Glutamatergic neuron (in vitro differentiated cells): ENCODE measurements around the gene AMH. TPM values are rescaled to one million over a fixed set of nuclear protein-coding genes. Genes with fewer than 3 reads are reported as not detected.
A peak's percentile ranks its signal among the peaks of the same experiment; 100 is the strongest.

Source experiments
- DNase-seq: peaks from one replicate; pipeline ENCODE4 v3.0.0; 2022
- H3K27ac Mint-ChIP-seq: one replicate; pipeline ENCODE4 v1.8.0; 2020; ENCODE audit warnings: mild to moderate bottlenecking, mixed read lengths, inconsistent platforms; ENCODE audit not compliant: unreplicated experiment
- H3K27me3 Mint-ChIP-seq: one replicate; pipeline ENCODE4 v1.8.0; 2020; ENCODE audit warnings: mild to moderate bottlenecking, moderate library complexity, mixed read lengths, inconsistent platforms; ENCODE audit not compliant: unreplicated experiment
- H3K36me3 Mint-ChIP-seq: one replicate; pipeline ENCODE4 v1.8.0; 2020; ENCODE audit warnings: mild to moderate bottlenecking, mixed read lengths, inconsistent platforms; ENCODE audit not compliant: unreplicated experiment
- H3K4me1 Mint-ChIP-seq: one replicate; pipeline ENCODE4 v1.8.0; 2020; ENCODE audit warnings: mild to moderate bottlenecking, low read depth, mixed read lengths, inconsistent platforms; ENCODE audit not compliant: unreplicated experiment
- H3K4me3 Mint-ChIP-seq: one replicate; pipeline ENCODE4 v1.8.0; 2020; ENCODE audit warnings: mild to moderate bottlenecking, mixed read lengths, inconsistent platforms; ENCODE audit not compliant: unreplicated experiment
- H3K9me3 Mint-ChIP-seq: one replicate; pipeline ENCODE4 v1.8.0; 2020; ENCODE audit warnings: mild to moderate bottlenecking, moderate library complexity, mixed read lengths, inconsistent platforms; ENCODE audit not compliant: unreplicated experiment
- total RNA-seq: library from RNA; stranded (reverse); fragmentation: NEBNext Ultra II Directional; extraction: Animal tissue kit (Norgen Biotek cat#: 25700); gene quantifications from one replicate; pipeline ENCODE4 v1.2.1, GENCODE V29; 2021; ENCODE audit not compliant: unreplicated experiment
- TF ChIP-seq, protein P1 (sequence below): fragments of 200-600 bp; sonication (generic); IDR thresholded peaks from one replicate; pipeline ENCODE4 v1.5.0; 2021; ENCODE audit not compliant: partially characterized antibody, unreplicated experiment

The AMH gene
- total RNA-seq, 1 donor from 2014 or later, result 11.0 TPM

GRCh38 chr19:2229103-2230032 is 19.8 kb upstream of the AMH start:
- peaks cover 5% of the 10 kb centered on the region for H3K4me1 Mint-ChIP-seq
- TF ChIP-seq, protein P1, sequence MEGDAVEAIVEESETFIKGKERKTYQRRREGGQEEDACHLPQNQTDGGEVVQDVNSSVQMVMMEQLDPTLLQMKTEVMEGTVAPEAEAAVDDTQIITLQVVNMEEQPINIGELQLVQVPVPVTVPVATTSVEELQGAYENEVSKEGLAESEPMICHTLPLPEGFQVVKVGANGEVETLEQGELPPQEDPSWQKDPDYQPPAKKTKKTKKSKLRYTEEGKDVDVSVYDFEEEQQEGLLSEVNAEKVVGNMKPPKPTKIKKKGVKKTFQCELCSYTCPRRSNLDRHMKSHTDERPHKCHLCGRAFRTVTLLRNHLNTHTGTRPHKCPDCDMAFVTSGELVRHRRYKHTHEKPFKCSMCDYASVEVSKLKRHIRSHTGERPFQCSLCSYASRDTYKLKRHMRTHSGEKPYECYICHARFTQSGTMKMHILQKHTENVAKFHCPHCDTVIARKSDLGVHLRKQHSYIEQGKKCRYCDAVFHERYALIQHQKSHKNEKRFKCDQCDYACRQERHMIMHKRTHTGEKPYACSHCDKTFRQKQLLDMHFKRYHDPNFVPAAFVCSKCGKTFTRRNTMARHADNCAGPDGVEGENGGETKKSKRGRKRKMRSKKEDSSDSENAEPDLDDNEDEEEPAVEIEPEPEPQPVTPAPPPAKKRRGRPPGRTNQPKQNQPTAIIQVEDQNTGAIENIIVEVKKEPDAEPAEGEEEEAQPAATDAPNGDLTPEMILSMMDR, result no peak
- H3K9me3 Mint-ChIP-seq, result peaks cover 16% of the 10 kb centered on the region
- H3K27ac Mint-ChIP-seq, result no peak overlapping the region
- no peak for DNase-seq
- H3K36me3 Mint-ChIP-seq, result no peaks in the 10 kb centered on the region
- H3K27me3 Mint-ChIP-seq, result peaks cover 6% of the 10 kb centered on the region
- no peak overlapping the region for H3K4me3 Mint-ChIP-seq

GRCh38 chr19:2230033-2230531 is 19.0 kb upstream of the AMH start:
- Mint-ChIP-seq H3K27me3 (peaks cover 12% of the 10 kb centered on the region), H3K4me3 (no peak overlapping the region), H3K27ac (peak overlapping the region; percentile 70), H3K36me3 (no peaks in the 10 kb centered on the region), H3K9me3 (peaks cover 17% of the 10 kb centered on the region), H3K4me1 (peaks cover 7% of the 10 kb centered on the region)
- TF ChIP-seq, protein P1, result no peak
- DNase-seq, result no peak

DNA sequence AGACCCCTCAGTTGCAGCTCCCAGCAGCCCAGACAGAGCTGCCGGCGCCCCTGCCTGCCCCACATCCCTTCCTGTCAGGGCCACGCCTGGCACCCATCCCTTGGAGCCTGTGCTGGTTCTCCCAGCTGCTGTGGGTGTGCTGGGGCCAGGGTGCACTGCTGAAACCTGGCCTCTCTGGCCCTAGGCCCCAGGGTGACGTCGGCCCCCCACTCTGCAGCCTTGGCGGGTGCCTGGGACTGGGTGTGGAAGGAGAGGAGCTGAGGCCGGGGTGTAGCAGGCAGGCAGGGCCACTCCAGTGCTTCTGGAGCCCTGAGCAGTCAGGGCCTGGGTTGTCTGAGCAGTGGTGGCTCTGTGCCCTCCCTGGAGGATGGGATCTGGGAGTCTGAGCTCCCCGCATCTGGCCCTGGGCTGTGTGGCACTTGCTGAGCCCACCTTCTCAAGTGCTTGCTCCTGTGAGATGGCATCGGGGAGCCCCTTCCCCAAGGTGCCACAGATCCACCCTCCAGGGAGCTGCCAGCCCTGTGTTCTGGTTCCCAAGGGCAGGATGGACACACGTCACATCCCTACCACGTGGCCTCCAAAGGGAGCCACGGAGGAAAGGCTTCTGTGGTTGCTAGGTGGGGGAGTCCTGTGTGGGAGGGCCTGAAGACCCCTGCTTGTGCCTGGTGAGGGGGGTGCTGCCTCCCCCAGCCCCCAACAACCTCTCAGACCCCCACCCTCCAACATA is 18.2 kb upstream of the AMH start:
- Mint-ChIP-seq H3K36me3 (no peaks in the 10 kb centered on the region), H3K9me3 (peaks cover 21% of the 10 kb centered on the region), H3K27me3 (peaks cover 16% of the 10 kb centered on the region), H3K27ac (no peak overlapping the region), H3K4me3 (no peak overlapping the region), H3K4me1 (peaks cover 8% of the 10 kb centered on the region)
- TF ChIP-seq, protein P1, result no peak
- no peak for DNase-seq

DNA sequence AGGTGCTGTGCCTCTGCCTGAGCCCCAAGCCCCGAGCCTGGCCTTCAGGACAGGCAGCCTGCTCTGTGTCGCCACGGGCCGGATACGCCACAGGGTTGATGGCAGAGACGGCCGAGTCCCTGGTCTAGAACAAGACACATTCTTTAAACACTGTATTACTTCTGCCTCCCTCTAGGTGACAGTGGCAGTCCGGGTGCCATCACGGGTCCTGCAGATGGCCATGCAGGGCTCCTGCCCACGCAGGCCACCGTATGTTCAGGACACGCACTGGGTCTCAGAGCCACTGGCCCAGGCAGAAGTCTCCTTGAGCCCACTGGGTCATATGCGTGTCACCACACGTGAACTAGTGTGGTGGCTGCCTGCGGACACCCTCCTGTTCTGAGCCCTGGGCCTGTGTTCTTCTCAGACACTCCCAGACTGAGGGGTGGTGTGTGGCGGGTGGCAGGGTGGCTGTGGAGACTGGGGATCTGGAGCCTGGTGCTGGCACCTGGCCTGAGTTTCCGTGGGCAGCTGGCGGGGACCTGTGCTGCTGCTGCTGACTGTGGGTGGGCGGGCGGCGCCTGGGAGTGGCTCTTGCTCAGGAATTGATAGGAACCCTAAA is 17.4 kb upstream of the AMH start:
- peak overlapping the region; percentile 72 for H3K27ac Mint-ChIP-seq
- H3K36me3 Mint-ChIP-seq, result no peaks in the 10 kb centered on the region
- TF ChIP-seq, protein P1, result no peak
- H3K9me3 Mint-ChIP-seq, result peaks cover 25% of the 10 kb centered on the region
- DNase-seq, result peak; percentile 39
- peaks cover 8% of the 10 kb centered on the region for H3K4me1 Mint-ChIP-seq
- no peak overlapping the region for H3K4me3 Mint-ChIP-seq
- peaks cover 21% of the 10 kb centered on the region for H3K27me3 Mint-ChIP-seq
